NCI-H748 (cell line): ENCODE data around the gene XRRA1.
"Not testable (repeated sequence)": the region's sequence is repeated elsewhere in the genome, so short reads cannot be mapped to it uniquely, and the experiment has no call there.

ENCODE experiments used
- DNase-seq: peaks from one replicate; lab custom pipeline; 2025; ENCODE audit not compliant: unreplicated experiment; lab: John Stamatoyannopoulos, UW

The XRRA1 gene

GRCh38 chr11:74948898-74949752 lies at the start of gene XRRA1, which contains the start of gene SPCS2:
Gene XRRA1, minus strand, starts transcription at chr11:74949091. Its CDS starts 8,213 bp downstream, at chr11:74940878.
Gene SPCS2, plus strand, starts transcription at chr11:74949266. Its CDS starts 20 bp downstream, at chr11:74949286.
- peak; percentile 99 for DNase-seq

GRCh38 chr11:74992852-74993251 lies 44.0 kb upstream of the XRRA1 start:
- no peak for DNase-seq

GRCh38 chr11:74990941-74991340 lies 42.0 kb upstream of the XRRA1 start:
- DNase-seq = no peak

- not testable (repeated sequence) for DNase-seq
Measured at GRCh38 chr11:74990150-74990549, 41.3 kb upstream of the XRRA1 start.

- peak; percentile 42 for DNase-seq
Measured at GRCh38 chr11:74989260-74989638, 40.4 kb upstream of the XRRA1 start.

GRCh38 chr11:74988541-74989259 lies 39.8 kb upstream of the XRRA1 start, which contains the start of gene NEU3:
Gene NEU3, plus strand, starts transcription at chr11:74988933. Its CDS starts 128 bp downstream, at chr11:74989061.
- peak; percentile 90 for DNase-seq

GRCh38 chr11:74984730-74985129 lies 35.8 kb upstream of the XRRA1 start:
- DNase-seq = no peak

- no peak for DNase-seq
Measured at GRCh38 chr11:74984070-74984469, 35.2 kb upstream of the XRRA1 start.

GRCh38 chr11:74981888-74982287 lies 33.0 kb upstream of the XRRA1 start:
- DNase-seq = no peak

GRCh38 chr11:74980634-74981033 lies 31.7 kb upstream of the XRRA1 start:
- no peak for DNase-seq

- DNase-seq = no peak
Measured at GRCh38 chr11:74978041-74978440, 29.1 kb upstream of the XRRA1 start.

GRCh38 chr11:74971424-74971823 lies 22.5 kb upstream of the XRRA1 start:
- DNase-seq = no peak

GRCh38 chr11:74970852-74971395 lies 22.0 kb upstream of the XRRA1 start:
- DNase-seq = no peak

- DNase-seq = no peak
Measured at GRCh38 chr11:74966651-74967050, 17.8 kb upstream of the XRRA1 start.

- not testable (repeated sequence) for DNase-seq
Measured at GRCh38 chr11:74960128-74960527, 11.2 kb upstream of the XRRA1 start.

- DNase-seq = no peak
Measured at GRCh38 chr11:74957937-74958629, 9.2 kb upstream of the XRRA1 start.

GRCh38 chr11:74956397-74957015 lies 7.6 kb upstream of the XRRA1 start:
- no peak for DNase-seq

- no peak for DNase-seq
Measured at GRCh38 chr11:74954199-74954598, 5.3 kb upstream of the XRRA1 start.

GRCh38 chr11:74953451-74953850 lies 4.6 kb upstream of the XRRA1 start:
- no peak for DNase-seq

GRCh38 chr11:74952752-74953151 lies 3.9 kb upstream of the XRRA1 start:
- no peak for DNase-seq

GRCh38 chr11:74951226-74951625 lies 2.3 kb upstream of the XRRA1 start:
- no peak for DNase-seq
